GM19467 (cell line): ENCODE measurements around the gene NR2E1.

Experiments
- ATAC-seq: cut with Tn5 transposase; IDR thresholded peaks from one replicate; pipeline ENCODE4 v1.9.1; 2021; ENCODE audit warnings: mild to moderate bottlenecking, moderate library complexity; ENCODE audit not compliant: unreplicated experiment

NR2E1 gene

GRCh38 chr6:108156180-108156937 is 9.5 kb upstream of the NR2E1 start:
- no peak for ATAC-seq

- ATAC-seq = no peak
These were observed 8.9 kb upstream of the NR2E1 start for GRCh38 chr6:108156938-108157233.

- ATAC-seq = no peak
These were observed 8.4 kb upstream of the NR2E1 start for GRCh38 chr6:108157234-108157980.

GRCh38 chr6:108157981-108158525 is 7.8 kb upstream of the NR2E1 start:
- ATAC-seq = no peak

GRCh38 chr6:108159981-108160380 is 5.8 kb upstream of the NR2E1 start:
- ATAC-seq = no peak

- no peak for ATAC-seq
These were observed 4.0 kb upstream of the NR2E1 start for GRCh38 chr6:108161724-108162282.

GRCh38 chr6:108163267-108163643 is 2.6 kb upstream of the NR2E1 start:
- ATAC-seq = no peak

- no peak for ATAC-seq
These were observed 1.9 kb upstream of the NR2E1 start for GRCh38 chr6:108163644-108164542.

GRCh38 chr6:108164543-108164814 is 1.3 kb upstream of the NR2E1 start:
- no peak for ATAC-seq

GRCh38 chr6:108164815-108165706 is 761 bp upstream of the NR2E1 start:
- no peak for ATAC-seq

GRCh38 chr6:108166664-108167448 is 1.0 kb downstream of the NR2E1 start:
- ATAC-seq = no peak

- ATAC-seq = no peak
These were observed 1.7 kb downstream of the NR2E1 start for GRCh38 chr6:108167449-108168089.

- no peak for ATAC-seq
These were observed 2.3 kb downstream of the NR2E1 start for GRCh38 chr6:108168090-108168463.

GRCh38 chr6:108168501-108169463 is 3.0 kb downstream of the NR2E1 start:
- no peak for ATAC-seq

- ATAC-seq = no peak
These were observed 3.9 kb downstream of the NR2E1 start for GRCh38 chr6:108169464-108170331.

- no peak for ATAC-seq
These were observed 4.8 kb downstream of the NR2E1 start for GRCh38 chr6:108170332-108171290.
